DMS114 treated with DMSO at 0.1 percent for 48 hours (cell line): ENCODE data around the gene WFIKKN2.
"Not testable (repeated sequence)": the region's sequence is repeated elsewhere in the genome, so short reads cannot be mapped to it uniquely, and the experiment has no call there.

Experiments used
- DNase-seq: peaks from one replicate; lab custom pipeline; 2025; ENCODE audit not compliant: unreplicated experiment; lab: John Stamatoyannopoulos, UW

The WFIKKN2 gene

GRCh38 chr17:50872710-50873424, 37.5 kb downstream of the WFIKKN2 start:
- no peak for DNase-seq

GRCh38 chr17:50875074-50875473, 39.7 kb downstream of the WFIKKN2 start:
- no peak for DNase-seq

- DNase-seq = not testable (repeated sequence)
Observed at GRCh38 chr17:50877042-50877441, 41.7 kb downstream of the WFIKKN2 start.

- no peak for DNase-seq
Observed at GRCh38 chr17:50877838-50878237, 42.5 kb downstream of the WFIKKN2 start.

GRCh38 chr17:50879086-50879485, 43.7 kb downstream of the WFIKKN2 start:
- no peak for DNase-seq

- DNase-seq = no peak
Observed at GRCh38 chr17:50881182-50881581, 45.8 kb downstream of the WFIKKN2 start.

- no peak for DNase-seq
Observed at GRCh38 chr17:50882851-50883250, 47.5 kb downstream of the WFIKKN2 start.

- no peak for DNase-seq
Observed at GRCh38 chr17:50883850-50884438, 48.6 kb downstream of the WFIKKN2 start.

- DNase-seq = no peak
Observed at GRCh38 chr17:50884439-50885311, 49.3 kb downstream of the WFIKKN2 start.

- no peak for DNase-seq
Observed at GRCh38 chr17:50887705-50888245, 52.4 kb downstream of the WFIKKN2 start.

GRCh38 chr17:50889528-50890118, 54.2 kb downstream of the WFIKKN2 start:
- DNase-seq = no peak

- DNase-seq = no peak
Observed at GRCh38 chr17:50890675-50891516, 55.5 kb downstream of the WFIKKN2 start.

GRCh38 chr17:50891577-50891989, 56.2 kb downstream of the WFIKKN2 start:
- DNase-seq = no peak
